Esophagus squamous epithelium (tissue), 5 donors: Measurements from ENCODE around the gene BCAT1. TPM values are rescaled to one million over a fixed set of nuclear protein-coding genes. Genes with fewer than 3 reads are reported as not detected.

Source experiments
- DNase-seq: peaks from one replicate; lab custom pipeline; 2025; lab: John Stamatoyannopoulos, UW
- H3K27ac ChIP-seq, 4 donors: fragments of 200-600 bp; sonication (generic); one replicate each; pipeline ENCODE4 v1.5.1; 2016 to 2019; ENCODE audit warnings: mild to moderate bottlenecking in 1 of 4
- H3K27me3 ChIP-seq, 4 donors: fragments of 200-600 bp; sonication (generic); 1 replicate in 3 of 4; 2 replicates in 1 of 4; pipeline versions ENCODE4 v1.5.1 to v1.6.0; 2017 to 2021; ENCODE audit warnings: antibody characterized with exemption in 1 of 4
- H3K36me3 ChIP-seq, 3 donors: fragments of 200-600 bp; sonication (generic); one replicate each; pipeline ENCODE4 v1.5.1; 2016 to 2019
- H3K4me1 ChIP-seq, 3 donors: fragments of 200-600 bp; sonication (generic); one replicate each; pipeline ENCODE4 v1.5.1; 2017 to 2019
- H3K4me3 ChIP-seq, 4 donors: fragments of 200-600 bp; sonication (generic); 1 replicate in 3 of 4; 2 replicates in 1 of 4; pipeline ENCODE4 v1.5.1; 2016 to 2019; ENCODE audit warnings: mild to moderate bottlenecking in 2 of 4, moderate library complexity in 1 of 4
- H3K9me3 ChIP-seq, 3 donors: fragments of 200-600 bp; sonication (generic); one replicate each; pipeline ENCODE4 v1.5.1; 2016 to 2019
- CTCF ChIP-seq, 6 experiments: fragments of 450-650 bp in 4 of 6; fragments of 200-600 bp in 2 of 6; sonication (generic) in 2 of 6; IDR thresholded peaks; one replicate each; pipeline ENCODE4 v1.5.1; 2016 to 2019; ENCODE audit warnings: antibody characterized with exemption in 6 of 6, mild to moderate bottlenecking in 4 of 6, moderate library complexity in 4 of 6
- POLR2A ChIP-seq, 4 donors: fragments of 450-650 bp; IDR thresholded peaks; one replicate each; pipeline ENCODE4 v1.6.1; 2017; ENCODE audit warnings: antibody characterized with exemption in 4 of 4, mild to moderate bottlenecking in 4 of 4, moderate library complexity in 3 of 4
- WGBS, 2 donors: methylation state at CpG; one replicate each; pipeline ENCODE4 v1.1.5; 2018; 5-methylcytosine and 5-hydroxymethylcytosine counted together
- intact Hi-C: fragments of 100-400 bp; cut with DNase I; formaldehyde crosslinking; loops from one replicate; pipeline ENCODE4 v1.15.0; 2022
- total RNA-seq, 4 donors: library from RNA; depleted of rRNA; stranded (reverse); fragments of >200 nt; gene quantifications; one replicate each; pipeline ENCODE4 v1.1.0, GENCODE V29; 2016
- donor health status: DM: yes; HTN: yes; CAD: no.

The BCAT1 gene
- total RNA-seq, 4 donors from 2014 or later: 0.87 to 28.3 (median 9.6) TPM

DNA sequence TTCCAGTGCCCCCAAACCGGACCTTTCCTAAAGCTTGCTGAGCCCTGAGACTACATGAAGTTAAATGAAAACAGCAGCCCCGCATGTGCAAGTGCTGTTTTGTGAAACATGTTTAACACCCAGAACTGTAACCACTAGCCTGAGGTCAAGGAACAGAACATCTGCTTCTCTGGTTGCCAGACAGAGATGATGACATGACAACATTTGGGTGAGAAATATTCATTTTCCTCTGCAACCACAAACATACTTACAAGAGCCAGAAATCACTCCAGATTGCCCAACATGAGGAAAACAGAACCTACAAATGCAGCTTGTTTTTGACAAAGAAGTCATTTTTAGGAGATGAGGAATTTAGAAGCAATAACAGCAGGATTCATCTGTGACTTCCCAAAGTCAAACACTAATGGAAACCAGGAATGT, 110.4 kb downstream of the BCAT1 start:
- TF ChIP-seq CTCF (IDR thresholded peaks at IDR 0.05) (no peak), POLR2A (IDR thresholded peaks at IDR 0.05) (no peak)
- no peak for DNase-seq
- 45 to 58% methylated on average over 2 of the region's 2 CpGs for WGBS, 2 donors
- no peak overlapping the region for H3K4me3 ChIP-seq
- no peaks in the 10 kb centered on the region for H3K27me3 ChIP-seq
- intact Hi-C loops: no loop called here
- peak overlapping the region in 2 of 4 donors; percentile 68 to 78 for H3K27ac ChIP-seq
- peaks cover 0 to 23% (median 19%) of the 10 kb centered on the region in 3 donors for H3K4me1 ChIP-seq
- no peaks in the 10 kb centered on the region for H3K36me3 ChIP-seq
- H3K9me3 ChIP-seq: no peaks in the 10 kb centered on the region

- Histone ChIP-seq H3K4me1 (peaks cover 0 to 20% (median 17%) of the 10 kb centered on the region in 3 donors), H3K36me3 (no peaks in the 10 kb centered on the region), H3K27ac (no peak overlapping the region), H3K9me3 (no peaks in the 10 kb centered on the region), H3K4me3 (no peak overlapping the region), H3K27me3 (no peaks in the 10 kb centered on the region)
- no peak for DNase-seq
- no peak for TF ChIP-seq CTCF (IDR thresholded peaks at IDR 0.05)
- 86 to 97% methylated on average over 2 of the region's 2 CpGs for WGBS, 2 donors
- intact Hi-C loops: no loop called here
These were observed 113.5 kb downstream of the BCAT1 start for GRCh38 chr12:24835377-24835776.

DNA sequence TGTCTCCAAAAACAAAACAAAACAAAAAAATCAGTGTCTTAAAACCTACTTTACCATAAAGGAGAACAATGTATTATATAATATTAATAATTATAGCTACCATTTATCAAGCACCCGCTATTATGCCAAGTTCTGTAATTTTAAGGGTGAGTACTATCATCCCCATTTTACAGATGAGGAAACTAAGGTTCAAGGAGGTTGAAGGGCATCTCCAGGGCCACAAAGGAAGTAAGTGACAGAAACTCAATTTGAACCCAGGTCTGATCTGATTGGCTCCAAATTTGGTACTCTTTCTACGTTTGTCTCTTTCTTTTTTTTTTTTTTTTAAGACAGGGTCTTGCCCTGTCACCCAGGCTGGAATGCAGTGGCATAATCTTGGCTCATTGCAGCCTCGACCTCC, 115.4 kb downstream of the BCAT1 start:
- intact Hi-C loops: no loop called here
- H3K4me1 ChIP-seq: peaks cover 0 to 8% (median 7%) of the 10 kb centered on the region in 3 donors
- H3K9me3 ChIP-seq: no peaks in the 10 kb centered on the region
- H3K27ac ChIP-seq: no peak overlapping the region
- 79 to 88% methylated on average over 3 of the region's 3 CpGs for WGBS, 2 donors
- no peak overlapping the region for H3K4me3 ChIP-seq
- no peaks in the 10 kb centered on the region for H3K36me3 ChIP-seq
- H3K27me3 ChIP-seq: no peaks in the 10 kb centered on the region
- TF ChIP-seq POLR2A (IDR thresholded peaks at IDR 0.05) (no peak), CTCF (IDR thresholded peaks at IDR 0.05) (no peak)
- no peak for DNase-seq

GRCh38 chr12:24823808-24824515, 124.9 kb downstream of the BCAT1 start:
- 63 to 68% methylated on average over 5 of the region's 5 CpGs for WGBS, 2 donors
- Histone ChIP-seq H3K27me3 (no peaks in the 10 kb centered on the region), H3K4me1 (peaks cover 0 to 5% (median 0%) of the 10 kb centered on the region in 3 donors), H3K27ac (no peak overlapping the region), H3K36me3 (no peaks in the 10 kb centered on the region), H3K9me3 (no peaks in the 10 kb centered on the region), H3K4me3 (no peak overlapping the region)
- TF ChIP-seq CTCF (IDR thresholded peaks at IDR 0.05) (no peak), POLR2A (IDR thresholded peaks at IDR 0.05) (no peak)
- no peak for DNase-seq
- intact Hi-C loops: no loop called here

- TF ChIP-seq POLR2A (IDR thresholded peaks at IDR 0.05): no peak
- Histone ChIP-seq H3K27me3 (no peaks in the 10 kb centered on the region), H3K27ac (no peak overlapping the region), H3K4me3 (no peak overlapping the region), H3K4me1 (peaks cover 0 to 5% (median 0%) of the 10 kb centered on the region in 3 donors), H3K9me3 (no peaks in the 10 kb centered on the region), H3K36me3 (no peaks in the 10 kb centered on the region)
- 45 to 54% methylated on average over 5 of the region's 5 CpGs for WGBS, 2 donors
- intact Hi-C loops: no loop called here
- DNase-seq: no peak
These were observed 126.6 kb downstream of the BCAT1 start for GRCh38 chr12:24822121-24822899.
